Left kidney (tissue), 8 donors: Measurements from ENCODE around the gene DAND5. TPM values are rescaled to one million over a fixed set of nuclear protein-coding genes. Genes with fewer than 3 reads are reported as not detected.

Experiments
- DNase-seq: peaks from one replicate; pipeline ENCODE4 v3.0.0-alpha.2; 2013
- long read RNA-seq, 8 donors: transcript quantifications; one replicate each; lab custom pipeline, GENCODE V29; 2026
- polyA plus RNA-seq: library from polyadenylated mRNA; unstranded; fragments of 120-200 nt; gene quantifications from one replicate; pipeline ENCODE4 v1.2.1, GENCODE V29; 2013; ENCODE audit not compliant: insufficient read length

DAND5 gene
- 0.18 TPM for polyA plus RNA-seq
- long read RNA-seq, donor 1 = 0 reads
- long read RNA-seq, donor 2 = 0 reads
- long read RNA-seq, donor 3 = 0 reads
- long read RNA-seq, donor 4 = 0 reads
- long read RNA-seq, donor 5 = 0 reads
- long read RNA-seq, donor 6 = 0 reads
- long read RNA-seq, donor 7 = 0 reads
- long read RNA-seq, donor 8 = 0 reads

- DNase-seq = no peak
Measured at GRCh38 chr19:12969292-12969988, at the start of gene DAND5. DAND5 (plus strand) TSS chr19:12969576; CDS start chr19:12969661, 85 bp downstream.

GRCh38 chr19:12921047-12921446 lies 48.3 kb upstream of the DAND5 start:
- DNase-seq = no peak

- DNase-seq = no peak
Measured at GRCh38 chr19:12922959-12923358, 46.4 kb upstream of the DAND5 start.

GRCh38 chr19:12924621-12925310 lies 44.6 kb upstream of the DAND5 start:
- DNase-seq = no peak

- no peak for DNase-seq
Measured at GRCh38 chr19:12930002-12930645, 39.3 kb upstream of the DAND5 start.

- no peak for DNase-seq
Measured at GRCh38 chr19:12932392-12933286, 36.7 kb upstream of the DAND5 start.

GRCh38 chr19:12933287-12934072 lies 35.9 kb upstream of the DAND5 start, which contains the start of gene FARSA:
FARSA (minus strand) TSS chr19:12933711; CDS start chr19:12933696, 15 bp downstream.
- DNase-seq = peak; percentile 91

GRCh38 chr19:12935071-12935470 lies 34.3 kb upstream of the DAND5 start:
- DNase-seq = no peak

- no peak for DNase-seq
Measured at GRCh38 chr19:12936582-12936981, 32.8 kb upstream of the DAND5 start.

- DNase-seq = no peak
Measured at GRCh38 chr19:12937093-12937926, 32.1 kb upstream of the DAND5 start.

- peak; percentile 99 for DNase-seq
Measured at GRCh38 chr19:12937927-12938778, 31.2 kb upstream of the DAND5 start, which contains the start of gene CALR. CALR (plus strand) TSS chr19:12938609; CDS start chr19:12938680, 71 bp downstream.

GRCh38 chr19:12938779-12939601 lies 30.4 kb upstream of the DAND5 start:
- DNase-seq = no peak

GRCh38 chr19:12939975-12940423 lies 29.4 kb upstream of the DAND5 start:
- DNase-seq = no peak

GRCh38 chr19:12940897-12941296 lies 28.5 kb upstream of the DAND5 start:
- DNase-seq = no peak

GRCh38 chr19:12943437-12944044 lies 25.8 kb upstream of the DAND5 start:
- no peak for DNase-seq

GRCh38 chr19:12944104-12944674 lies 25.2 kb upstream of the DAND5 start:
- DNase-seq = no peak
